Activated T-helper 17 cell treated with anti-CD3 and anti-CD28 coated beads, Interleukin-2, amount 50 U/mL, for 72 hours (primary cell): ENCODE data around the gene ETNK2. TPM values are rescaled to one million over a fixed set of nuclear protein-coding genes. Genes with fewer than 3 reads are reported as not detected.
A peak's percentile ranks its signal among the peaks of the same experiment; 100 is the strongest.

Experiments used
- ATAC-seq: fragments of 150-1000 bp; cut with Tn5 transposase; replicated peaks from 2 replicates; pipeline ENCODE4 v1.10.0; 2021; ENCODE audit warnings: mild to moderate bottlenecking, moderate library complexity
- H3K27ac Mint-ChIP-seq: one replicate; pipeline ENCODE4 v1.8.0; 2022; ENCODE audit warnings: mixed read lengths
- H3K27me3 Mint-ChIP-seq: one replicate; pipeline ENCODE4 v1.8.0; 2022; ENCODE audit warnings: mixed read lengths
- H3K36me3 Mint-ChIP-seq: one replicate; pipeline ENCODE4 v1.8.0; 2022; ENCODE audit warnings: low read depth, mild to moderate bottlenecking, mixed read lengths
- H3K4me1 Mint-ChIP-seq: one replicate; pipeline ENCODE4 v1.8.0; 2022; ENCODE audit warnings: mixed read lengths
- H3K4me3 Mint-ChIP-seq: one replicate; pipeline ENCODE4 v1.8.0; 2022; ENCODE audit warnings: mild to moderate bottlenecking, mixed read lengths
- H3K9me3 Mint-ChIP-seq: one replicate; pipeline ENCODE4 v1.8.0; 2022; ENCODE audit warnings: mixed read lengths
- total RNA-seq, 2 donors: library from RNA; stranded (reverse); gene quantifications; one replicate each; pipeline ENCODE4 v1.2.3, GENCODE V29; 2022

ETNK2 gene
- total RNA-seq, 2 donors from 2014 or later = 0.35 to 0.42 TPM

DNA sequence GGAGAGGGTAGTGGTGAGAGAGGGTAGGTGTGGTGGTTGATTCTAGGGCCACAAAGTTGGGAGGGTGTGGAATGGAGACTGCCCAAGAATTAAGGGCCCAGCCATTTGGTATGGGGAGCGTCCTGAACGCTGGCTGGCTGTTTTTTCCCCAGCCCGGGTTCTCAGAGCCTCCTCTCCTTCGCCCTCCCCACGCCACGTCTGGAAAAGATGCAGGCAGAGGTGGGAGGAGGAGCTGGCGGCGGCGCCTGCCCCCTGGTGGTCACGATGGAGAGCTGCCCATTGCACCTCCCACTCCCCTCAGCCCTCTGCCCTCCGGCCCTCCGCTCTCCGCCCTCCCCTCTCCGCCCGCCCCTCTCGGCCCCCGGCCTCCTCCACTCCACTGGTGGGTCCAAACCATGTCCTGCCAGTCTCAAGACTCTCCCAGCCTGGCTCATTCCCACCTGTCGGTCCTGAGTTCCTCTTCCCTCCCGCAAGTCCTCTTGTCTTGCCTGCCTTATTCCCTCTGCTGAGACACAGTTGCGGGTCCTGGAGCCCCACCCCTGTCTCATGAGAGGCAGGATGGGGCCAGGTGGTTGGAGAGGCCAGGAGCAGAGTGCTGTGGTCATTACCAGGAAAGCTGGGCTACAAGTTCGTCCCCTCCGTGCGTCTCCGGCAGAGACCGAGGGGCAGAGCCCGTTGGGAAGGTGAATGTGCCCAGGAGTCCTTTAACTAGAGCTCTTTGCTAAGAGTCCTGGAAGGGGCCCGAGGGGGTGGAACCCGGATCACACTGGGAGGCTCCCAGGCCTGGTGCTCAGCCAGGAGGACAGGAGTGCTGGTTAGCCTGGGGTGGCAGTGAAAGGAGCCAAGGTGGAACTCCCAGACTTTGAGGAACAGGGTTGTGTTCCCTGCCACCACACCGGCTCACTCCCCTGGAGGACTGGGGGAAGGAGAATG lies 22.6 kb downstream of the ETNK2 start:
- Mint-ChIP-seq H3K27ac (peak overlapping the region; percentile 48), H3K4me3 (peak overlapping the region; percentile 58), H3K4me1 (peaks cover 11% of the 10 kb centered on the region), H3K36me3 (no peaks in the 10 kb centered on the region), H3K27me3 (no peaks in the 10 kb centered on the region), H3K9me3 (no peaks in the 10 kb centered on the region)
- peak; percentile 90 for ATAC-seq

DNA sequence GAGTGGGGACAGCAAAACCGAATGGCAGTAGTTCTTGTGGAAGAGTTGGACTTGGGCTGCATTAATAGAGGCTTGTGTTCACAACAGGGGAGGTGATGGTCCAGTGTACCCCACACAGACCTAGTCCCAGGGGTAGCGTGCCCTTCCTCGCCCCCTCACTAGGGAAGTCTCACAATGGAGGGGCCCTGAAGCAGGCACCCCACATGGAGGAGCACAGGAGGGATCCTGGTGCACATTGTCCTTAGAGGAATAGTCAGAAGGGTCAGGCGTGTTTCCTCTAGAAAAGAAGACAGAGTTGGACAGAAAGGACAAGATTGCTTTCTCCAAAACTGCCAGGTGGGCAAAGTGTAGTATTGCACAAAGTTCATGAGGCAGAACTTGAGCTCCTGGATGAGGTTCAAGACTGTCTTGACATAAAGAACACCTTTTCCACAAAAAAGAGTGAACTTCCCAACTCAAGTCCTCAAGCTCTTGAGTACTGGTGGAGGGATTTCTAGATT lies 23.3 kb downstream of the ETNK2 start:
- Mint-ChIP-seq H3K4me1 (peaks cover 11% of the 10 kb centered on the region), H3K36me3 (no peaks in the 10 kb centered on the region), H3K4me3 (peak overlapping the region; percentile 58), H3K27me3 (no peaks in the 10 kb centered on the region), H3K27ac (peak overlapping the region; percentile 48), H3K9me3 (no peaks in the 10 kb centered on the region)
- ATAC-seq = peak; percentile 6

DNA sequence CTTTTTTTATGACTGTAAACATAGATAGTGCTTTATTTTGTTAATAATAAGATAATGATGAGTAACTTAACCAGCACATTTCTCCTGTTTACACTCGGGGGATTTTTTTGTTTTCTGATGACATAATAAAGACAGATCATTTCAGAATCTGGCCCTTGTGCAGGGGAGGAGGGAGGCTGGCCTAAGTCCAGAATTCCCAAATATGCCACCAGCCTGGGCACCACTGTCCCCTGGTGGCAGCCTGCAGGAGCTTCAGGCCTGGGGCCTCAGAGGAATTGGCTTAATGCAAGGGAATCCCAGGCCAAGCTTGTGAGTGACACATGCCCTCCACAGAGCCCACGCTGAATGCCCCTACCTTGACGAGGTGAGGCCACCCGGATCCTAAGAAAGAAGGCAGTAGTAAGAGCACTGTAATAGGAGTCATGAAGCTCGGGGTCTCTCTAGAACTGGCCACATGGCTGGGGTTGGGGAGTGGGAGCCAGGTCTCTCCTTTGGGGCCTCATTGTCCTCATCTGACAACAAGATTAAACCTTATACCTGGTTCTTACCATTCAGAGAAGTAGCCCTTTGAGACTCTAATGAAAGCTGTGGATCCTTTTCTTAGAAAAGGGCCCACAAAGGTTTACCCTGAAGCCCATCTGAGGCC lies 24.1 kb downstream of the ETNK2 start:
- no peaks in the 10 kb centered on the region for H3K9me3 Mint-ChIP-seq
- H3K36me3 Mint-ChIP-seq = no peaks in the 10 kb centered on the region
- peaks cover 11% of the 10 kb centered on the region for H3K4me1 Mint-ChIP-seq
- H3K27ac Mint-ChIP-seq = peak overlapping the region; percentile 80
- H3K4me3 Mint-ChIP-seq = no peak overlapping the region
- peak; percentile 40 for ATAC-seq
- H3K27me3 Mint-ChIP-seq = no peaks in the 10 kb centered on the region

GRCh38 chr1:204126956-204127355 lies 24.9 kb downstream of the ETNK2 start:
- no peaks in the 10 kb centered on the region for H3K9me3 Mint-ChIP-seq
- H3K4me1 Mint-ChIP-seq = peaks cover 11% of the 10 kb centered on the region
- H3K4me3 Mint-ChIP-seq = no peak overlapping the region
- H3K27ac Mint-ChIP-seq = no peak overlapping the region
- no peaks in the 10 kb centered on the region for H3K27me3 Mint-ChIP-seq
- no peak for ATAC-seq
- no peaks in the 10 kb centered on the region for H3K36me3 Mint-ChIP-seq

GRCh38 chr1:204126386-204126785 lies 25.5 kb downstream of the ETNK2 start:
- peaks cover 11% of the 10 kb centered on the region for H3K4me1 Mint-ChIP-seq
- H3K9me3 Mint-ChIP-seq = no peaks in the 10 kb centered on the region
- ATAC-seq = no peak
- H3K27me3 Mint-ChIP-seq = no peaks in the 10 kb centered on the region
- H3K36me3 Mint-ChIP-seq = no peaks in the 10 kb centered on the region
- H3K4me3 Mint-ChIP-seq = no peak overlapping the region
- H3K27ac Mint-ChIP-seq = no peak overlapping the region

DNA sequence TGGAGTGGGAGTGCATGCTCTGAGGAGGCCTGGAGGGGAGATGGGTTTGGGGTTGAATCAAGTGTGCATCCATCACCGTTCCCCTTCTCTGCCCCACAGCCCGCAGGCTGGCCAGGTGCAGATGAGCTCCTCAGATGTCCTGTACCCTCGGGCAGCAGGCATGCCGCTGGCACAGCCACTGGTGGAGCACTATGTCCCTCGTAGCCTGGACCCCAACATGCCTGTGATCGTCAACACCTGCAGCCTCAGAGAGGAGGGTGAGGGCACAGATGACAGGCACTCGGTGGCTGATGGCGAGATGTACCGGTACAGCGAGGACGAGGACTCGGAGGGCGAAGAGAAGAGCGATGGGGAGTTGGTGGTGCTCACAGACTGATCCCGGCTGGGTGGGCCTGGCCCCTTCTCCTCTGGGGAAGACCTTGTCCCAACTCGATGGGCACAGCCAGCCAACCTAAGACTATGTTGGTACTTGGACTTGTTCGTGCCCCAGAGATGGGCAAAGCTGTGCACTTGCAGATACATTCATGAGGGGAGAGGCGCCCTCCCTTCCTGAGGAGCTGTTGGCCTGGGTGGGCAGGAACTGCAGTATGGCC lies 26.0 kb downstream of the ETNK2 start:
- Mint-ChIP-seq H3K36me3 (no peaks in the 10 kb centered on the region), H3K4me1 (peaks cover 11% of the 10 kb centered on the region), H3K27me3 (no peaks in the 10 kb centered on the region), H3K9me3 (no peaks in the 10 kb centered on the region), H3K4me3 (no peak overlapping the region), H3K27ac (no peak overlapping the region)
- ATAC-seq = no peak

DNA sequence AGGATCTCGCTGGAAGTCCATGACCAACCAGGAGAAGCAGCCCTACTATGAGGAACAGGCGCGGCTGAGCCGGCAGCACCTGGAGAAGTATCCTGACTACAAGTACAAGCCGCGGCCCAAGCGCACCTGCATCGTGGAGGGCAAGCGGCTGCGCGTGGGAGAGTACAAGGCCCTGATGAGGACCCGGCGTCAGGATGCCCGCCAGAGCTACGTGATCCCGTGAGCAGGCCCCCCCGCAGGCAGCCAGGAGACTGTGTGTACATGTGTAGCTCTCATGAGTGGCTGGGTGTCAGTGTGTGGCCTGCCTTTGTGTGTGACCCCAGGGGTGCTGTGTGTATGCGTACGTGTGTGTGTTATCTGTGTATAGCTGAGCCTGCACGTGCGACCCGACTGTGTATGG lies 27.2 kb downstream of the ETNK2 start:
- no peak overlapping the region for H3K27ac Mint-ChIP-seq
- H3K4me3 Mint-ChIP-seq = no peak overlapping the region
- H3K27me3 Mint-ChIP-seq = no peaks in the 10 kb centered on the region
- no peaks in the 10 kb centered on the region for H3K36me3 Mint-ChIP-seq
- H3K9me3 Mint-ChIP-seq = no peaks in the 10 kb centered on the region
- peaks cover 11% of the 10 kb centered on the region for H3K4me1 Mint-ChIP-seq
- no peak for ATAC-seq

DNA sequence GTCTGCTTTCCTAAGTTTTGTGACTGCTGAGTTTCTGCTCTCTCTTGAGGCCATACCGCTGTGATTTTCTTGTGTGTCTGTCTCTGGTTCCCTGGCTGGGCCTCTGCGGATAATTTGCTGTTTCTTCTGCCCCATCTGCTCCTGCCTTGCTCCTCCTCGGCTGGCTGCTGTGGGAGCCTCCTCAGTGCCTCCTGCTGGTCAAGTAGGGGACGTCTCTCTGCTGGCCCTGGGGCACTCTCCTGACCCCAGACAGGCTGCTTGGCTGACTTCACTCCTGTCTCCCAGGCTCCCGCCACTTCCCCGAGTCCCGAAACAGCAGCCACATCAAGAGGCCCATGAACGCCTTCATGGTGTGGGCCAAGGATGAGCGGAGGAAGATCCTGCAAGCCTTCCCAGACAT lies 28.5 kb downstream of the ETNK2 start:
- ATAC-seq = peak; percentile 44
- peaks cover 7% of the 10 kb centered on the region for H3K4me1 Mint-ChIP-seq

DNA sequence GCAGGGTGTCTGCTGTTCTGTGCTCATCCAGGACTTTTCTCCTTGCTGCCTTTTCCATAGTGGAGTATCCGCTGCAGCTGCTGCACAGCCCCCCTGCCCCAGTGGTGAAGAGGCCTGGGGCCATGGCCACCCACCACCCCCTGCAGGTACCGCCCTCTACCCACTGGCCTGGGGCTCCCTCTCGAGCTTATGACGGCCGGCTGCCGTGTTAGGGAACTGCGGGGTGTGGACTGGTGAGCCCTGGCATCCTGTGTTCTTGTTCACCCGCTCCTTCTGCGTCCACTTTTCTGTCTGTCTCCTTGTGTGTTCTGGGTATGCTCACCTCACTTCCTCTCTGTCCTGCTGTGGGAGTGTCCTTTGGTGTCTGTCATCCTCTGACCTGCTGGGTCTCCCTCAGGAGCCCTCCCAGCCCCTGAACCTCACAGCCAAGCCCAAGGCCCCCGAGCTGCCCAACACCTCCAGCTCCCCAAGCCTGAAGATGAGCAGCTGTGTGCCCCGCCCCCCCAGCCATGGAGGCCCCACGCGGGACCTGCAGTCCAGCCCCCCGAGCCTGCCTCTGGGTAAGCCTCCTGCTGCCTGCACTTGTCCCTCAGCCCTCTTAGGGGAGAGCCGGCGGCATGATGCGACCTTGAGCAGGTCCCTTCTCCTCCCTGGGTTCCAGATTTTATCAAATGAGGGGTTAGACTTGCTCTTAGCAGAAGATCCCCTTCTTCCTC lies 29.8 kb downstream of the ETNK2 start:
- no peak overlapping the region for H3K27ac Mint-ChIP-seq
- no peaks in the 10 kb centered on the region for H3K4me1 Mint-ChIP-seq
- H3K36me3 Mint-ChIP-seq = no peaks in the 10 kb centered on the region
- H3K9me3 Mint-ChIP-seq = no peaks in the 10 kb centered on the region
- no peaks in the 10 kb centered on the region for H3K27me3 Mint-ChIP-seq
- no peak for ATAC-seq
- H3K4me3 Mint-ChIP-seq = no peak overlapping the region

More for the DNA sequence above, 28.5 kb downstream of the ETNK2 start:
- H3K9me3 Mint-ChIP-seq = no peaks in the 10 kb centered on the region
- no peaks in the 10 kb centered on the region for H3K36me3 Mint-ChIP-seq
- no peak overlapping the region for H3K27ac Mint-ChIP-seq
- no peak overlapping the region for H3K4me3 Mint-ChIP-seq
- H3K27me3 Mint-ChIP-seq = no peaks in the 10 kb centered on the region

GRCh38 chr1:204116539-204116938 lies 35.3 kb downstream of the ETNK2 start:
- Mint-ChIP-seq H3K27ac (no peak overlapping the region), H3K36me3 (no peaks in the 10 kb centered on the region), H3K4me1 (no peaks in the 10 kb centered on the region), H3K4me3 (no peak overlapping the region), H3K9me3 (no peaks in the 10 kb centered on the region), H3K27me3 (no peaks in the 10 kb centered on the region)
- ATAC-seq = no peak

GRCh38 chr1:204115116-204115515 lies 36.7 kb downstream of the ETNK2 start:
- H3K4me3 Mint-ChIP-seq = no peak overlapping the region
- no peaks in the 10 kb centered on the region for H3K27me3 Mint-ChIP-seq
- no peaks in the 10 kb centered on the region for H3K36me3 Mint-ChIP-seq
- H3K9me3 Mint-ChIP-seq = no peaks in the 10 kb centered on the region
- no peak overlapping the region for H3K27ac Mint-ChIP-seq
- H3K4me1 Mint-ChIP-seq = no peaks in the 10 kb centered on the region
- no peak for ATAC-seq

DNA sequence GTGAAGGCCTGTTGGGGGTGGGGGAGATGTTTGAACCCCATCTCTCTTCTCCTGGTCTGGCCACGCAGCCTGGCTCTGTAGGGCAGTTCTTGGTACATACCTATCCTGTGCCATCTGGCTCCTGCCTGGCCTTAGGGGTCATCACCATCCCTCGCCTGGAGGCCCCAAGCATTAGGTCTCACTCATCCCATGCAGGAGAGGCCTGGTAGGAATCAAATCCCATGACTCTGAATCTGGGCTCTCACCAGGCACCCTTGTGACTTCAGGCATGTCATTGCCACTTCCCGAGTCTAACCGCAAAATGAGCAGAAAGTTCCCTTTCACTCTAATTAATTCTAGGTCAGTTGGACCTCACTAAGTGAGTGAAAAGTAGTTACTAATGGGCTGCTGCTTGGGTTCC lies 37.2 kb downstream of the ETNK2 start:
- Mint-ChIP-seq H3K4me3 (no peak overlapping the region), H3K36me3 (no peaks in the 10 kb centered on the region), H3K27ac (peak overlapping the region; percentile 58), H3K9me3 (no peaks in the 10 kb centered on the region), H3K4me1 (no peaks in the 10 kb centered on the region), H3K27me3 (no peaks in the 10 kb centered on the region)
- ATAC-seq = no peak

DNA sequence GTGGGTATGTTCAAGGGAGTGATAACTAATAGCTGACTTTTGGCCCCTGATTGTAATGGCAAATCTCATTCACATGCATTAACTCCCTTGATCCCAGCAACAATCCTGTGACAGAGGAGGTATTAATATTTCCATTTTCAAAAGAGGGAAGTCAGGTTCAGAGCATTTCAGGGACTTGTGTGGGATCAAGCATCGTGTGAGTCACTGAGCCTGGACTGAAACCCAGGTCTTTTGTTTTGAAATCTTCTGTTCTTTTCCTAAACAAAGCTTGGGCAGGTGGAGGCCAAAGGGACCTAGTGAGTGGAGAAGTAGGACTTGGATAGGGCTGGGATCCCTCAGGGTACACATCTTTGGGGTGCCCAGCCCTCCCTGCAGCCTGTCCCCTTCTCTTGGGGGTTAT lies 37.9 kb downstream of the ETNK2 start:
- peak overlapping the region; percentile 58 for H3K27ac Mint-ChIP-seq
- H3K4me1 Mint-ChIP-seq = no peaks in the 10 kb centered on the region
- no peaks in the 10 kb centered on the region for H3K36me3 Mint-ChIP-seq
- H3K27me3 Mint-ChIP-seq = no peaks in the 10 kb centered on the region
- H3K9me3 Mint-ChIP-seq = no peaks in the 10 kb centered on the region
- no peak overlapping the region for H3K4me3 Mint-ChIP-seq
- no peak for ATAC-seq
